BJ (cell line): ENCODE results near the gene ANKRD40CL. TPM values are rescaled to one million over a fixed set of nuclear protein-coding genes. Genes with fewer than 3 reads are reported as not detected.

Experiments
- CTCF ChIA-PET: fragments of 350-600 bp; formaldehyde crosslinking; extraction: SDS; loops from one replicate; lab custom pipeline; 2021; ENCODE audit warnings: antibody characterized with exemption, inconsistent platforms; lab: Yijun Ruan, JAX
- POLR2A ChIA-PET: fragments of 300-600 bp; sonication (Branson Sonifier 250); formaldehyde crosslinking; extraction: SDS; loops from one replicate; lab custom pipeline; 2021; ENCODE audit warnings: antibody characterized with exemption; lab: Charles Lee
- DNase-seq: peaks from one replicate; pipeline ENCODE4 v3.0.0-alpha.2; 2011; ENCODE audit warnings: low read depth
- H3K27me3 ChIP-seq: 2 replicates; pipeline ENCODE4 v1.6.0; 2011; ENCODE audit warnings: low read length; ENCODE audit not compliant: control insufficient read depth, insufficient read depth
- H3K36me3 ChIP-seq: 2 replicates; pipeline ENCODE4 v1.5.1; 2011; ENCODE audit warnings: low read length; ENCODE audit not compliant: control insufficient read depth, insufficient read depth
- H3K4me3 ChIP-seq: 2 replicates; pipeline ENCODE4 v1.5.1; 2011; ENCODE audit warnings: low read depth, mild to moderate bottlenecking, control low read depth, low read length
- CTCF ChIP-seq: IDR thresholded peaks from 2 replicates; pipeline ENCODE4 v1.5.1; 2011; ENCODE audit warnings: low read depth, mild to moderate bottlenecking, control low read depth, inconsistent platforms, low read length, moderate library complexity; ENCODE audit not compliant: insufficient read depth
- polyA plus RNA-seq: library from polyadenylated mRNA; depleted of rRNA; stranded (reverse); fragments of >200 nt; gene quantifications from 2 replicates; pipeline ENCODE4 v1.2.3, GENCODE V29; 2011

ANKRD40CL gene
- polyA plus RNA-seq, 1 experiment = not detected

- Histone ChIP-seq H3K4me3 (no peak overlapping the region), H3K36me3 (no peaks in the 10 kb centered on the region), H3K27me3 (peaks cover 2% of the 10 kb centered on the region; the same call in 1 of the 2 replicates)
- ChIA-PET POLR2A (no interaction called here), CTCF (interaction anchor here (0.9 to 7.2 kb wide), 3 partner anchors 11 to 88 kb away, joined by 3 to 40 read pairs (median 4); no protein-coding TSS in a partner anchor)
- no peak for TF ChIP-seq CTCF
- no peak for DNase-seq
Measured at GRCh38 chr17:50764734-50765149, 2.6 kb downstream of the ANKRD40CL start.

GRCh38 chr17:50763716-50764475 is 3.4 kb downstream of the ANKRD40CL start:
- H3K36me3 ChIP-seq = no peaks in the 10 kb centered on the region
- no peak for TF ChIP-seq CTCF
- ChIA-PET CTCF (interaction anchor here (0.9 to 7.2 kb wide), 4 partner anchors 12 to 79 kb away, joined by 3 to 40 read pairs (median 16); no protein-coding TSS in a partner anchor), POLR2A (no interaction called here)
- DNase-seq = no peak
- H3K27me3 ChIP-seq = peaks cover 2% of the 10 kb centered on the region; the same call in 1 of the 2 replicates
- no peak overlapping the region for H3K4me3 ChIP-seq

- ChIA-PET POLR2A (no interaction called here), CTCF (interaction anchor here (1.0 to 3.7 kb wide), 3 partner anchors 18 to 81 kb away, joined by 3 to 25 read pairs (median 8); no protein-coding TSS in a partner anchor)
Measured at GRCh38 chr17:50762177-50762576, 5.1 kb downstream of the ANKRD40CL start.

GRCh38 chr17:50758989-50759544 is 8.3 kb downstream of the ANKRD40CL start:
- CTCF ChIA-PET = interaction anchor here (1.0 to 1.2 kb wide), 2 partner anchors 9 to 24 kb away, joined by 3 to 6 read pairs; no protein-coding TSS in a partner anchor
- no peak for TF ChIP-seq CTCF
- no peaks in the 10 kb centered on the region for H3K27me3 ChIP-seq
- POLR2A ChIA-PET = no interaction called here
- no peak overlapping the region for H3K4me3 ChIP-seq
- H3K36me3 ChIP-seq = no peaks in the 10 kb centered on the region
- DNase-seq = no peak

More at GRCh38 chr17:50762177-50762576, 5.1 kb downstream of the ANKRD40CL start:
- H3K27me3 ChIP-seq = peaks cover 2% of the 10 kb centered on the region; the same call in 1 of the 2 replicates
- no peak for DNase-seq
- no peaks in the 10 kb centered on the region for H3K36me3 ChIP-seq
- TF ChIP-seq CTCF = no peak
- H3K4me3 ChIP-seq = no peak overlapping the region

- H3K27me3 ChIP-seq = no peaks in the 10 kb centered on the region
- no peak for TF ChIP-seq CTCF
- POLR2A ChIA-PET = no interaction called here
Measured at GRCh38 chr17:50758524-50758923, 8.8 kb downstream of the ANKRD40CL start.

More at GRCh38 chr17:50758524-50758923, 8.8 kb downstream of the ANKRD40CL start:
- CTCF ChIA-PET = interaction anchor here (1.0 to 1.2 kb wide), 2 partner anchors 9 to 25 kb away, joined by 3 to 6 read pairs (median 5); no protein-coding TSS in a partner anchor
- no peak for DNase-seq
- no peaks in the 10 kb centered on the region for H3K36me3 ChIP-seq
- H3K4me3 ChIP-seq = no peak overlapping the region
